Sigmoid colon (tissue), 4 donors: ENCODE results near the gene ZNF487.

Experiments
- CTCF ChIP-seq, 4 experiments: fragments of 450-650 bp in 3 of 4; fragments of 200-600 bp in 1 of 4; IDR thresholded peaks; one replicate each; pipeline ENCODE4 v1.5.1; 2016 to 2019; ENCODE audit warnings: antibody characterized with exemption in 4 of 4, mild to moderate bottlenecking in 3 of 4, moderate library complexity in 2 of 4
- EP300 ChIP-seq, 4 donors: sonication (generic); formaldehyde crosslinking; IDR thresholded peaks; one replicate each; pipeline ENCODE4 v1.6.1; 2017; ENCODE audit warnings: antibody characterized with exemption in 4 of 4
- POLR2A ChIP-seq, 2 donors: fragments of 450-650 bp; IDR thresholded peaks; one replicate each; pipeline ENCODE4 v1.6.1; 2016; ENCODE audit warnings: antibody characterized with exemption in 2 of 2, mild to moderate bottlenecking in 2 of 2, moderate library complexity in 2 of 2
- POLR2AphosphoS5 ChIP-seq, 4 donors: sonication (generic); formaldehyde crosslinking; IDR thresholded peaks; one replicate each; pipeline ENCODE4 v1.6.1; 2017; ENCODE audit warnings: antibody characterized with exemption in 4 of 4

- TF ChIP-seq CTCF (IDR thresholded peaks at IDR 0.05): no peak
- no peak for TF ChIP-seq EP300 (IDR thresholded peaks at IDR 0.05)
- no peak for TF ChIP-seq POLR2A (IDR thresholded peaks at IDR 0.05)
- TF ChIP-seq POLR2AphosphoS5 (IDR thresholded peaks at IDR 0.05): no peak
These were observed 32.8 kb upstream of the ZNF487 start for GRCh38 chr10:43403911-43404703.
